Esophagus muscularis mucosa (tissue), 4 donors: ENCODE measurements around the gene UBE2D1. TPM values are rescaled to one million over a fixed set of nuclear protein-coding genes. Genes with fewer than 3 reads are reported as not detected.

Source experiments
- DNase-seq: peaks from one replicate; pipeline ENCODE4 v3.0.0-alpha.2; 2017; ENCODE audit errors: extremely low spot score
- H3K27ac ChIP-seq, 4 donors: fragments of 200-600 bp; sonication (generic); replicated peaks in 1 of 4; 1 replicate in 3 of 4; 2 replicates in 1 of 4; pipeline ENCODE4 v1.5.1; 2016 to 2019; ENCODE audit warnings: mild to moderate bottlenecking in 1 of 4
- H3K27me3 ChIP-seq, 4 donors: fragments of 200-600 bp; sonication (generic); one replicate each; pipeline versions ENCODE4 v1.5.1 to v1.6.0; 2016 to 2019
- H3K36me3 ChIP-seq, 4 donors: fragments of 200-600 bp; sonication (generic); one replicate each; pipeline ENCODE4 v1.5.1; 2016 to 2019
- H3K4me1 ChIP-seq, 4 donors: fragments of 200-600 bp; sonication (generic); one replicate each; pipeline ENCODE4 v1.5.1; 2016 to 2019
- H3K4me3 ChIP-seq, 4 donors: fragments of 200-600 bp; sonication (generic); 1 replicate in 2 of 4; 2 replicates in 2 of 4; pipeline ENCODE4 v1.5.1; 2016 to 2019; ENCODE audit warnings: mild to moderate bottlenecking in 4 of 4, moderate library complexity in 1 of 4
- H3K9me3 ChIP-seq, 4 donors: fragments of 200-600 bp; sonication (generic); 1 replicate in 3 of 4; 2 replicates in 1 of 4; pipeline ENCODE4 v1.5.1; 2016 to 2019
- EP300 ChIP-seq: sonication (generic); formaldehyde crosslinking; IDR thresholded peaks from one replicate; pipeline ENCODE4 v1.6.1; 2017; ENCODE audit warnings: antibody characterized with exemption
- POLR2A ChIP-seq: fragments of 450-650 bp; IDR thresholded peaks from one replicate; pipeline ENCODE4 v1.6.1; 2017; ENCODE audit warnings: antibody characterized with exemption, moderate library complexity, mild to moderate bottlenecking, low read depth
- POLR2AphosphoS5 ChIP-seq, 2 donors: sonication (generic); formaldehyde crosslinking; IDR thresholded peaks; one replicate each; pipeline ENCODE4 v1.6.1; 2017; ENCODE audit warnings: antibody characterized with exemption in 2 of 2
- WGBS: methylation state at CpG from one replicate; pipeline ENCODE4 v1.1.5; 2018; 5-methylcytosine and 5-hydroxymethylcytosine counted together
- intact Hi-C: fragments of 100-400 bp; cut with DNase I; formaldehyde crosslinking; loops from one replicate; pipeline ENCODE4 v1.15.1; 2023
- total RNA-seq, 4 donors: library from RNA; depleted of rRNA; stranded (reverse); fragments of >200 nt; gene quantifications; one replicate each; pipeline versions ENCODE4 v1.1.0 to v1.2.1, GENCODE V29; 2016
- TF ChIP-seq, protein P1 (sequence below), 3 experiments: fragments of 200-600 bp in 2 of 3; fragments of 450-650 bp in 1 of 3; sonication (generic) in 2 of 3; IDR thresholded peaks; one replicate each; pipeline ENCODE4 v1.5.1; 2017 to 2019; ENCODE audit warnings: antibody characterized with exemption in 3 of 3, mild to moderate bottlenecking in 2 of 3, moderate library complexity in 1 of 3

UBE2D1 gene
- total RNA-seq, 4 donors from 2014 or later = 11.5 to 17.4 (median 15.3) TPM

- Histone ChIP-seq H3K9me3 (no peaks in the 10 kb centered on the region), H3K27me3 (no peaks in the 10 kb centered on the region), H3K4me3 (no peak overlapping the region), H3K4me1 (no peaks in the 10 kb centered on the region), H3K36me3 (no peaks in the 10 kb centered on the region), H3K27ac (no peak overlapping the region)
- intact Hi-C loops = no loop called here
- WGBS = 94% methylated on average over 2 of the region's 2 CpGs
- TF ChIP-seq, protein P1, sequence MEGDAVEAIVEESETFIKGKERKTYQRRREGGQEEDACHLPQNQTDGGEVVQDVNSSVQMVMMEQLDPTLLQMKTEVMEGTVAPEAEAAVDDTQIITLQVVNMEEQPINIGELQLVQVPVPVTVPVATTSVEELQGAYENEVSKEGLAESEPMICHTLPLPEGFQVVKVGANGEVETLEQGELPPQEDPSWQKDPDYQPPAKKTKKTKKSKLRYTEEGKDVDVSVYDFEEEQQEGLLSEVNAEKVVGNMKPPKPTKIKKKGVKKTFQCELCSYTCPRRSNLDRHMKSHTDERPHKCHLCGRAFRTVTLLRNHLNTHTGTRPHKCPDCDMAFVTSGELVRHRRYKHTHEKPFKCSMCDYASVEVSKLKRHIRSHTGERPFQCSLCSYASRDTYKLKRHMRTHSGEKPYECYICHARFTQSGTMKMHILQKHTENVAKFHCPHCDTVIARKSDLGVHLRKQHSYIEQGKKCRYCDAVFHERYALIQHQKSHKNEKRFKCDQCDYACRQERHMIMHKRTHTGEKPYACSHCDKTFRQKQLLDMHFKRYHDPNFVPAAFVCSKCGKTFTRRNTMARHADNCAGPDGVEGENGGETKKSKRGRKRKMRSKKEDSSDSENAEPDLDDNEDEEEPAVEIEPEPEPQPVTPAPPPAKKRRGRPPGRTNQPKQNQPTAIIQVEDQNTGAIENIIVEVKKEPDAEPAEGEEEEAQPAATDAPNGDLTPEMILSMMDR (IDR thresholded peaks at IDR 0.05) = no peak
- no peak for TF ChIP-seq POLR2A
- TF ChIP-seq POLR2AphosphoS5 (IDR thresholded peaks at IDR 0.05) = no peak
- TF ChIP-seq EP300 = no peak
- DNase-seq = no peak
Measured at GRCh38 chr10:58404001-58404400, 69.2 kb downstream of the UBE2D1 start.

DNA sequence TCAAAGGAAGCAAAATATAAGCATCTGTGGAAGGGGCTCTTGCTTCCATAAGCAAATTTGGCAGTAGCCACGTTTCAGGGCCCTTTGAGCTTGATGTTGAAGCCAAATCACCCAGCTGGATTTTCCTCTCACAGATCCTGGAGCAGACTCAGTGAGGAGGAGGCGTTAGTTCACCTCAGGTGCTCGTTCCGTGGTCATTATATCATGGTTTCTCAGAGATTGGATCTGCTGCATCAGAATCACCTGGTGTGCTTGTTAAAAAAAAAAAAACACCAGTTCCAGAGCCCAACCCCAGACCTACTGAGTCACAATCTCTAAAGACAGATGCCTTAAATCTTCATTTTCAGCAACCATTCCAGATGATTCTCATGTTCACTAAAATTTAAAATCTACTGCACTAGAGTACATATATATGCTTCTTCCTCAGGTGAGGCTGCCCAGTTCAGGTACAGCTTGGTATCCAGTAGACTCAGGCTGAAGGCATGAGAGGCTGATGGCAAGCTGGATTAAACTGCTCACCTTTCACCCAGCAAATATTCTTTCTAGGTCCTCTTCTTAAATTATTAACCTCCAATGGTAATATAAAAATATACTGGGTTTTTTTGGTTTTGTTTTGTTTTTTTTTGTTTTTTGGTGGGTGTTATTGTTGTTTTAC, 75.3 kb downstream of the UBE2D1 start:
- 80% methylated on average over 4 of the region's 4 CpGs for WGBS
- Histone ChIP-seq H3K9me3 (no peaks in the 10 kb centered on the region), H3K36me3 (no peaks in the 10 kb centered on the region), H3K4me3 (no peak overlapping the region), H3K27me3 (no peaks in the 10 kb centered on the region), H3K4me1 (peaks cover 0 to 6% (median 1%) of the 10 kb centered on the region in 4 donors), H3K27ac (no peak overlapping the region)
- DNase-seq = no peak
- TF ChIP-seq, protein P1 (IDR thresholded peaks at IDR 0.05) = no peak
- TF ChIP-seq POLR2A = no peak
- no peak for TF ChIP-seq POLR2AphosphoS5 (IDR thresholded peaks at IDR 0.05)
- TF ChIP-seq EP300 = no peak
- intact Hi-C loops = no loop called here

- no peaks in the 10 kb centered on the region for H3K27me3 ChIP-seq
- H3K36me3 ChIP-seq = no peaks in the 10 kb centered on the region
- TF ChIP-seq, protein P1 (IDR thresholded peaks at IDR 0.05) = no peak
- no peak for TF ChIP-seq POLR2AphosphoS5 (IDR thresholded peaks at IDR 0.05)
- TF ChIP-seq EP300 = no peak
- TF ChIP-seq POLR2A = no peak
- H3K4me3 ChIP-seq = no peak overlapping the region
- intact Hi-C loops = no loop called here
- H3K9me3 ChIP-seq = no peaks in the 10 kb centered on the region
- no peak for DNase-seq
- H3K27ac ChIP-seq = no peak overlapping the region
- 51% methylated on average over 2 of the region's 2 CpGs for WGBS
- H3K4me1 ChIP-seq = peaks cover 0 to 6% (median 1%) of the 10 kb centered on the region in 4 donors
Measured at GRCh38 chr10:58412502-58412961, 77.7 kb downstream of the UBE2D1 start.

DNA sequence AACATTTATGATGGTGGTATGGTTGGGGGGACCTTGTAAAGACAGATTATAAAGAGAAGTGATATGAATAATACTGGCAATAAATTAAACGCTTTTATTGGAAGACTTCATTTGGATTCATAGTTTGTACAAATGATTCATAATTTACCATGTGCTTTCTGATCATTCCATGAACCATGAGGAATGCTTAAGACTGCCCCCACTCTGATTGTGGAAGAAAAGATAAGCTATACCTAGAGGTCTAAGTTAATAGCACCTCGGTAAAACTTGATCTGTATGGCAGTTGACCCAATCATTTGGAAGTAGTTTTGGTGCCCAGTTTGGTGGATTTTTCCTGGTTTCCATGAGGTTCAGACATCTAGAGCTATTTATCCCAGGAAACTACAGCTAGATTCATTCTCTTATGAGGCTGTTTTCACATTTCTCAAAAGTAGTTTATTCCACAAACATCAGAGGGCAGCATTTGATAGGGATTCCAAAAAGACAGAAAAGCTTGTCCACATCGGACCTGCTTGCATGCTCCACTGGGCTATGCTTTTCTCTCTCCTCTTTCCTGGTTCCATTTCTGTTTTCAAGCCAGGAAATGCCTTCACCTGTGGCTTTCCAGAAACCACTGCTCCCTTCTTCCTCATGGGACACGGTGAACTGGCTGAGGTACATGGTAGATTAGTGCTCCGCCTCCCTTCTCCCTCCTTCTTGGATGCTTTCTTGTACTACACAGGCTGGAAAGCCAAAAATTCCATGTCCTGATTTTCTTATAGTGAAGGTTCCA, 79.7 kb downstream of the UBE2D1 start:
- Histone ChIP-seq H3K4me1 (peaks cover 0 to 6% (median 1%) of the 10 kb centered on the region in 4 donors), H3K27ac (no peak overlapping the region), H3K9me3 (peaks cover 0 to 4% (median 0%) of the 10 kb centered on the region in 4 donors), H3K36me3 (no peaks in the 10 kb centered on the region), H3K4me3 (no peak overlapping the region), H3K27me3 (no peaks in the 10 kb centered on the region)
- 64% methylated on average over 5 of the region's 5 CpGs for WGBS
- intact Hi-C loops = no loop called here
- no peak for DNase-seq
- TF ChIP-seq POLR2A (no peak), POLR2AphosphoS5 (IDR thresholded peaks at IDR 0.05) (no peak), EP300 (no peak)
- TF ChIP-seq, protein P1 (IDR thresholded peaks at IDR 0.05) = peak; percentile 26 to 44 (median 43)
